HepG2 (cell line): ENCODE measurements around the gene CLDN7.

Experiments used
- TF ChIP-seq, protein P1 (sequence below): IDR thresholded peaks from 2 replicates; pipeline ENCODE4 v1.6.1; 2012; ENCODE audit warnings: inconsistent platforms
- TF ChIP-seq, protein P2 (sequence below): sonication (generic); formaldehyde crosslinking; IDR thresholded peaks from 2 replicates; pipeline ENCODE4 v1.4.0; 2020; ENCODE audit warnings: missing genetic modification reagents

DNA sequence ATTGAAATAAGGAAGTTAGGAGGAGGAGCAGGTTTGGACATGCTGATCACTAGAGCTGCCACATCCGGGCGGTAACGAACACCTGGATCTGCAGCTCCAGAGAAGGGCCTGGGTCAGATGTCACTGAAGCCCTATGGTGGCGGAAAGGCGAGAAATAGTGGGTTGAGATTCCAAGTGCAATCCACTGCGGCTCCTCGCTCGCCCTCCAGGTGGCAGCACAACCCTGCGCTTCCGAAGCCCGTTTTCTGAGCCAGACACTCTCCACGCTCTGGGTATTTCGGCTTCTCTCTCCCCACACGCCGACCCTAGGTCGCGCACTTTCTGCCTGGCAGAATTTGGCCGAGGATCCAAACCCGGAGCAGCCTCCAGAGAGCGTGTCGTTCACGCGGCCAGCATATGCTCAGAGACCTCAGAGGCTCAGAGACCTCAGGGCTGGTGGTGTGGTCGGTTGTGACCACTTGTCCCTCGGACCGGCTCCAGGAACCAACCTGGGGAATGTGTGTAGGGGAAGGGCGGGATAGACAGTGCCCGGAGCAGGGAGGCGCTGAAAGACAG lies 18.3 kb upstream of the CLDN7 start:
- TF ChIP-seq, protein P1, sequence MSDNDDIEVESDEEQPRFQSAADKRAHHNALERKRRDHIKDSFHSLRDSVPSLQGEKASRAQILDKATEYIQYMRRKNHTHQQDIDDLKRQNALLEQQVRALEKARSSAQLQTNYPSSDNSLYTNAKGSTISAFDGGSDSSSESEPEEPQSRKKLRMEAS: peak; percentile 79
- TF ChIP-seq, protein P2, sequence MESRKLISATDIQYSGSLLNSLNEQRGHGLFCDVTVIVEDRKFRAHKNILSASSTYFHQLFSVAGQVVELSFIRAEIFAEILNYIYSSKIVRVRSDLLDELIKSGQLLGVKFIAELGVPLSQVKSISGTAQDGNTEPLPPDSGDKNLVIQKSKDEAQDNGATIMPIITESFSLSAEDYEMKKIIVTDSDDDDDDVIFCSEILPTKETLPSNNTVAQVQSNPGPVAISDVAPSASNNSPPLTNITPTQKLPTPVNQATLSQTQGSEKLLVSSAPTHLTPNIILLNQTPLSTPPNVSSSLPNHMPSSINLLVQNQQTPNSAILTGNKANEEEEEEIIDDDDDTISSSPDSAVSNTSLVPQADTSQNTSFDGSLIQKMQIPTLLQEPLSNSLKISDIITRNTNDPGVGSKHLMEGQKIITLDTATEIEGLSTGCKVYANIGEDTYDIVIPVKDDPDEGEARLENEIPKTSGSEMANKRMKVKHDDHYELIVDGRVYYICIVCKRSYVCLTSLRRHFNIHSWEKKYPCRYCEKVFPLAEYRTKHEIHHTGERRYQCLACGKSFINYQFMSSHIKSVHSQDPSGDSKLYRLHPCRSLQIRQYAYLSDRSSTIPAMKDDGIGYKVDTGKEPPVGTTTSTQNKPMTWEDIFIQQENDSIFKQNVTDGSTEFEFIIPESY: peak; percentile 83
